ENCODE results near the gene DNAAF1.
"Not testable (repeated sequence)": the region's sequence is repeated elsewhere in the genome, so short reads cannot be mapped to it uniquely, and the experiment has no call there.

The DNAAF1 gene

GRCh38 chr16:84207879-84208278 is 62.8 kb downstream of the DNAAF1 start:
- DNase-seq (ENCODE audit: low read depth in 2 of 2), result no peak

- DNase-seq (ENCODE audit: low read depth in 2 of 2), result no peak
These were observed 64.9 kb downstream of the DNAAF1 start for GRCh38 chr16:84209989-84210388.

- no peak for DNase-seq (ENCODE audit: low read depth in 2 of 2)
These were observed 67.0 kb downstream of the DNAAF1 start for GRCh38 chr16:84212154-84212553.

GRCh38 chr16:84212631-84213030 is 67.5 kb downstream of the DNAAF1 start:
- DNase-seq (ENCODE audit: low read depth in 2 of 2), result no peak

GRCh38 chr16:84214451-84215066 is 69.5 kb downstream of the DNAAF1 start:
- no peak for DNase-seq (ENCODE audit: low read depth in 2 of 2)

GRCh38 chr16:84215531-84215930 is 70.4 kb downstream of the DNAAF1 start:
- DNase-seq (ENCODE audit: low read depth in 2 of 2), result no peak

GRCh38 chr16:84216144-84216543 is 71.0 kb downstream of the DNAAF1 start:
- not testable (repeated sequence) for DNase-seq (ENCODE audit: low read depth in 2 of 2)

GRCh38 chr16:84218176-84218823 is 73.2 kb downstream of the DNAAF1 start:
- DNase-seq (ENCODE audit: low read depth in 2 of 2), result no peak

GRCh38 chr16:84218956-84219355 is 73.8 kb downstream of the DNAAF1 start:
- no peak for DNase-seq (ENCODE audit: low read depth in 2 of 2)

GRCh38 chr16:84220851-84221250 is 75.7 kb downstream of the DNAAF1 start:
- no peak for DNase-seq (ENCODE audit: low read depth in 2 of 2)

- DNase-seq (ENCODE audit: low read depth in 2 of 2), result no peak
These were observed 78.3 kb downstream of the DNAAF1 start for GRCh38 chr16:84223456-84223855.

GRCh38 chr16:84224554-84224953 is 79.4 kb downstream of the DNAAF1 start:
- no peak for DNase-seq (ENCODE audit: low read depth in 2 of 2)

GRCh38 chr16:84225126-84225525 is 80.0 kb downstream of the DNAAF1 start:
- DNase-seq (ENCODE audit: low read depth in 2 of 2), result no peak

- DNase-seq (ENCODE audit: low read depth in 2 of 2), result no peak
These were observed 80.5 kb downstream of the DNAAF1 start for GRCh38 chr16:84225571-84225970.

- DNase-seq (ENCODE audit: low read depth in 2 of 2), result no peak
These were observed 80.9 kb downstream of the DNAAF1 start for GRCh38 chr16:84226026-84226425.
